Measurements from ENCODE around the gene GPRASP3.

Gene GPRASP3

GRCh38 chrX:102765217-102765616 is 44.7 kb downstream of the GPRASP3 start:
- peak; percentile 15 for DNase-seq (ENCODE audit: low read depth)

GRCh38 chrX:102765809-102766208 is 45.3 kb downstream of the GPRASP3 start:
- no peak for DNase-seq (ENCODE audit: low read depth)

GRCh38 chrX:102767287-102767686 is 46.7 kb downstream of the GPRASP3 start:
- DNase-seq (ENCODE audit: low read depth) = no peak

GRCh38 chrX:102768987-102769761 is 48.6 kb downstream of the GPRASP3 start:
- peak; percentile 53 for DNase-seq (ENCODE audit: low read depth)

Data from non-pigmented ciliary epithelial cell (primary cell).